Activated effector memory CD4-positive, alpha-beta T cell treated with anti-CD3 and anti-CD28 coated beads, Interleukin-2, amount 50 U/mL, for 16 hours (primary cell): ENCODE results near the gene PCDHA7.
A peak's percentile ranks its signal among the peaks of the same experiment; 100 is the strongest.
"Not testable (repeated sequence)": the region's sequence is repeated elsewhere in the genome, so short reads cannot be mapped to it uniquely, and the experiment has no call there.

ENCODE experiments used
- DNase-seq: peaks from one replicate; pipeline ENCODE4 v3.0.0-alpha.2; 2020

The PCDHA7 gene, protein sequence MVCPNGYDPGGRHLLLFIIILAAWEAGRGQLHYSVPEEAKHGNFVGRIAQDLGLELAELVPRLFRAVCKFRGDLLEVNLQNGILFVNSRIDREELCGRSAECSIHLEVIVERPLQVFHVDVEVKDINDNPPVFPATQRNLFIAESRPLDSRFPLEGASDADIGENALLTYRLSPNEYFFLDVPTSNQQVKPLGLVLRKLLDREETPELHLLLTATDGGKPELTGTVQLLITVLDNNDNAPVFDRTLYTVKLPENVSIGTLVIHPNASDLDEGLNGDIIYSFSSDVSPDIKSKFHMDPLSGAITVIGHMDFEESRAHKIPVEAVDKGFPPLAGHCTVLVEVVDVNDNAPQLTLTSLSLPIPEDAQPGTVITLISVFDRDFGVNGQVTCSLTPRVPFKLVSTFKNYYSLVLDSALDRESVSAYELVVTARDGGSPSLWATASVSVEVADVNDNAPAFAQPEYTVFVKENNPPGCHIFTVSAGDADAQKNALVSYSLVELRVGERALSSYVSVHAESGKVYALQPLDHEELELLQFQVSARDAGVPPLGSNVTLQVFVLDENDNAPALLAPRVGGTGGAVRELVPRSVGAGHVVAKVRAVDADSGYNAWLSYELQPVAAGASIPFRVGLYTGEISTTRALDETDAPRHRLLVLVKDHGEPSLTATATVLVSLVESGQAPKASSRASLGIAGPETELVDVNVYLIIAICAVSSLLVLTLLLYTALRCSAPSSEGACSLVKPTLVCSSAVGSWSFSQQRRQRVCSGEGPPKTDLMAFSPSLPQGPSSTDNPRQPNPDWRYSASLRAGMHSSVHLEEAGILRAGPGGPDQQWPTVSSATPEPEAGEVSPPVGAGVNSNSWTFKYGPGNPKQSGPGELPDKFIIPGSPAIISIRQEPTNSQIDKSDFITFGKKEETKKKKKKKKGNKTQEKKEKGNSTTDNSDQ

GRCh38 chr5:140833993-140834392 lies at the start of gene PCDHA7:
PCDHA7 (plus strand) TSS chr5:140834269; CDS start chr5:140834384, 115 bp downstream.
- DNase-seq = no peak

DNA sequence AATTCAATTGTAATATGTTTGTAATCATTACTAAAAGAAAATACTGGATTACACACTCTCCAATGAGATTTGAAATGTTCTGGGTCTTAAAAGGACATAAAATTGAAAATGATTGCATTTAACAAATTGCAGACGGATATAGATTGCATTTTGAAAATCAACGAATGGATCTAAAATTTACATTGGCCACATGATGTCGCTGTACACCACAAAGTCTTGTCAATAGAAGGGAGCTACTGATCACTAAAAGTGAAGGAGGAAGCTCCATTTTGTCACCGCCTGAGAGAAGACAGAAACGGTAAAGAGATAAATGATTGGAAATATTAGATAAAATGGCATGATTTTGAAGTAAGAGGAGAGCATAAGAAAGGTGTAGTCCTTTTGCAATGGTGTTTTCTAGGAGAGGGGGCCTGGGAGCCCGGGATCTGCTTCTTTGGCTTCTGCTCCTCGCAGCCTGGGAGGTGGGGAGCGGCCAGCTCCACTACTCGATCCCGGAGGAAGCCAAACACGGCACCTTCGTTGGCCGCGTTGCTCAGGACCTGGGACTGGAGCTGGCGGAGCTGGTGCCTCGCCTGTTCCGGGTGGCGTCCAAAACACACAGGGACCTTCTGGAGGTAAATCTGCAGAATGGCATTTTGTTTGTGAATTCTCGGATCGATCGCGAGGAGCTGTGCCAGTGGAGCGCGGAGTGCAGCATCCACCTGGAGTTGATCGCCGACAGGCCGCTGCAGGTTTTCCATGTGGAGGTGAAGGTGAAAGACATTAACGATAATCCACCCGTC lies 48.0 kb upstream of the PCDHA7 start, which contains the start of gene PCDHA1:
TSS of gene PCDHA1 (plus strand) at position 236 of the 782 bp plus-strand sequence.
- DNase-seq = no peak

GRCh38 chr5:140787422-140787821 lies 46.6 kb upstream of the PCDHA7 start:
- not testable (repeated sequence) for DNase-seq

DNA sequence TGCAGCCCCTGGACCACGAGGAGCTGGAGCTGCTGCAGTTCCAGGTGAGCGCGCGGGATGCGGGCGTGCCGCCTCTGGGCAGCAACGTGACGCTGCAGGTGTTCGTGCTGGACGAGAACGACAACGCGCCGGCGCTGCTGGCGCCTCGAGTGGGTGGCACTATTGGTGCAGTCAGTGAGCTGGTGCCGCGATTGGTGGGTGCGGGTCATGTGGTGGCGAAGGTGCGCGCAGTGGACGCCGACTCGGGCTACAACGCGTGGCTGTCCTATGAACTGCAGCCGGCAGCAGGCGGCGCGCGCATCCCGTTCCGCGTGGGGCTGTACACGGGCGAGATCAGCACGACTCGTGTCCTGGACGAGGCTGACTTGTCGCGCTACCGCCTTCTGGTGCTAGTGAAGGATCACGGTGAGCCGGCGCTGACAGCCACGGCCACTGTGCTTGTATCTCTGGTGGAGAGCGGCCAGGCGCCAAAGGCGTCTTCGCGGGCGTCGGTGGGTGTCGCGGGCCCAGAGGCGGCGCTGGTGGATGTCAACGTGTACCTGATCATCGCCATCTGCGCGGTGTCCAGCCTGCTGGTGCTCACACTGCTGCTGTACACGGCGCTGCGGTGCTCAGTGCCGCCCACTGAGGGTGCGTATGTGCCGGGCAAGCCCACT lies 46.1 kb upstream of the PCDHA7 start:
- not testable (repeated sequence) for DNase-seq

DNA sequence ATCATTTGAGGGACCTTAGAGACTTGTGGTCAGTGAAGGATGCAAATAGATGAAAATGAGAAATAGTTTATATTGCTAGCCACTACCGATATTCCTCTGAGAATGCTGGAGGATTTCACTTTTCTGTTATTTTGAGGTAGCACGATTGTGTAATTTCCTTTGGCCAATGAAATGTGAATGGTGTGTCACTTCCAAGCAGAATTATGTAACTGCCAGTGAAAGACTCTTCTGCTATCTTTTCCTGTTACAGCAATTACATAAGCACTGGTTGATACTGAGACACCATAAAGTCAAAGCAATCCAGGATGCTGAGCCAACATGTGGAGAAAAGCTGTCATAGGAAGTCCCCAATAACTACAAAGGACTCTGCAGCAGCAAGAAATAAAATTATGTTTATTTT lies 43.0 kb upstream of the PCDHA7 start:
- DNase-seq = no peak

- DNase-seq = no peak
Observed at GRCh38 chr5:140794595-140795258, 39.3 kb upstream of the PCDHA7 start, which contains the start of gene PCDHA2. PCDHA2 (plus strand) TSS chr5:140794852.

DNA sequence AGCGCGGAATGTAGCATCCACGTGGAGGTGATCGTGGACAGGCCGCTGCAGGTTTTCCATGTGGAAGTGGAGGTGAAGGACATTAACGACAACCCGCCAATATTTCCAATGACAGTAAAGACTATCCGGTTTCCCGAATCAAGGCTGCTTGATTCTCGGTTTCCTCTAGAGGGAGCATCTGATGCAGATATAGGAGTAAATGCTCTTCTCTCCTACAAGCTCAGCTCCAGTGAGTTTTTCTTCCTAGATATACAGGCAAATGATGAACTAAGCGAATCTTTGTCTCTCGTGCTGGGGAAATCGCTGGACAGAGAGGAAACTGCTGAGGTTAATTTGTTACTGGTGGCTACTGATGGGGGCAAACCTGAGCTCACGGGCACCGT lies 38.8 kb upstream of the PCDHA7 start:
- DNase-seq = no peak

DNA sequence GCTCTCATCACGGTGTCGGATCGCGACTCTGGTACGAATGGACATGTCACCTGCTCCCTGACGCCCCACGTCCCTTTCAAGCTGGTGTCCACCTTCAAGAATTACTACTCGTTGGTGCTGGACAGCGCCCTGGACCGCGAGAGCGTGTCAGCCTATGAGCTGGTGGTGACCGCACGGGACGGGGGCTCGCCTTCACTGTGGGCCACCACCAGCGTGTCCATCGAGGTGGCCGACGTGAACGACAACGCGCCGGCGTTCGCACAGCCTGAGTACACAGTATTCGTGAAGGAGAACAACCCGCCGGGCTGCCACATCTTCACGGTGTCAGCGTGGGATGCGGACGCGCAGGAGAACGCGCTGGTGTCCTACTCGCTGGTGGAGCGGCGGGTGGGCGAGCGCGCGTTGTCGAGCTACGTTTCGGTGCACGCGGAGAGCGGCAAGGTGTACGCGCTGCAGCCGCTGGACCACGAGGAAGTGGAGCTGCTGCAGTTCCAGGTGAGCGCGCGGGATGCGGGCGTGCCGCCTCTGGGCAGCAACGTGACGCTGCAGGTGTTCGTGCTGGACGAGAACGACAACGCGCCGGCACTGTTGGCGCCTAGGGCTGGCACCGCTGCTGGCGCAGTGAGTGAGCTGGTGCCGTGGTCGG lies 37.9 kb upstream of the PCDHA7 start:
- peak; percentile 56 for DNase-seq

DNA sequence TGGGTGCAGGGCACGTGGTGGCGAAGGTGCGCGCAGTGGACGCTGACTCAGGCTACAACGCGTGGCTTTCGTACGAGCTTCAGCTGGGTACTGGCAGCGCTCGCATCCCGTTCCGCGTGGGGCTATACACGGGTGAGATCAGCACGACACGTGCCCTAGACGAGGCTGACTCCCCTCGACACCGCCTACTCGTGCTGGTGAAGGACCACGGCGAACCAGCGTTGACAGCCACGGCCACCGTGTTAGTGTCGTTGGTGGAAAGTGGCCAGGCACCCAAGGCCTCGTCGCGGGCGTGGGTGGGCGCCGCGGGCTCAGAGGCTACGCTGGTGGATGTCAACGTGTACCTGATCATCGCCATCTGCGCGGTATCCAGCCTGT lies 37.4 kb upstream of the PCDHA7 start:
- DNase-seq = no peak

GRCh38 chr5:140800816-140801493 lies 33.1 kb upstream of the PCDHA7 start, which contains the start of gene PCDHA3:
PCDHA3 (plus strand) TSS chr5:140801057.
- DNase-seq = no peak

DNA sequence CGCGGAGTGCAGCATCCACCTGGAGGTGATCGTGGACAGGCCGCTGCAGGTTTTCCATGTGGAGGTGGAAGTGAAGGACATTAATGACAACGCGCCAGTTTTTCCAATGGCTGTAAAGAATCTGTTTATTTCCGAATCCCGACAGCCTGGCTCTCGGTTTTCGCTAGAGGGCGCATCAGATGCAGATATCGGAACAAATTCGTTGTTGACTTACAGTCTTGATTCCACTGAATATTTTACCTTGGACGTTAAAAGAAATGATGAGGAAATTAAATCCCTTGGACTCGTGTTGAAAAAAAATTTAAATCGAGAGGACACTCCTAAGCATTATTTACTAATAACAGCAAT lies 32.6 kb upstream of the PCDHA7 start:
- no peak for DNase-seq

- not testable (repeated sequence) for DNase-seq
Observed at GRCh38 chr5:140802381-140802780, 31.7 kb upstream of the PCDHA7 start.

DNA sequence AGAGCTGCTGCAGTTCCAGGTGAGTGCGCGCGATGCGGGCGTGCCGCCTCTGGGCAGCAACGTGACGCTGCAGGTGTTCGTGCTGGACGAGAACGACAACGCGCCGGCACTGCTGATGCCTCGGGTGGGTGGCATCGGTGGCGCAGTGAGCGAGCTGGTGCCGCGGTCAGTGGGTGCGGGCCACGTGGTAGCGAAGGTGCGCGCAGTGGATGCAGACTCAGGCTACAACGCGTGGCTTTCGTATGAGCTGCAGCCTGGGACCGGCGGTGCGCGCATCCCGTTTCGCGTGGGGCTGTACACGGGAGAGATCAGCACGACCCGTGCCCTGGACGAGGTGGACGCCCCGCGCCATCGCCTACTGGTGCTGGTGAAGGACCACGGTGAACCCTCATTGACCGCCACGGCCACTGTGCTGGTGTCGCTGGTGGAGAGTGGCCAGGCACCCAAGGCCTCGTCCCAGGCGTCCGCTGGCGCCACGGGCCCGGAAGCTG lies 31.2 kb upstream of the PCDHA7 start:
- no peak for DNase-seq

DNA sequence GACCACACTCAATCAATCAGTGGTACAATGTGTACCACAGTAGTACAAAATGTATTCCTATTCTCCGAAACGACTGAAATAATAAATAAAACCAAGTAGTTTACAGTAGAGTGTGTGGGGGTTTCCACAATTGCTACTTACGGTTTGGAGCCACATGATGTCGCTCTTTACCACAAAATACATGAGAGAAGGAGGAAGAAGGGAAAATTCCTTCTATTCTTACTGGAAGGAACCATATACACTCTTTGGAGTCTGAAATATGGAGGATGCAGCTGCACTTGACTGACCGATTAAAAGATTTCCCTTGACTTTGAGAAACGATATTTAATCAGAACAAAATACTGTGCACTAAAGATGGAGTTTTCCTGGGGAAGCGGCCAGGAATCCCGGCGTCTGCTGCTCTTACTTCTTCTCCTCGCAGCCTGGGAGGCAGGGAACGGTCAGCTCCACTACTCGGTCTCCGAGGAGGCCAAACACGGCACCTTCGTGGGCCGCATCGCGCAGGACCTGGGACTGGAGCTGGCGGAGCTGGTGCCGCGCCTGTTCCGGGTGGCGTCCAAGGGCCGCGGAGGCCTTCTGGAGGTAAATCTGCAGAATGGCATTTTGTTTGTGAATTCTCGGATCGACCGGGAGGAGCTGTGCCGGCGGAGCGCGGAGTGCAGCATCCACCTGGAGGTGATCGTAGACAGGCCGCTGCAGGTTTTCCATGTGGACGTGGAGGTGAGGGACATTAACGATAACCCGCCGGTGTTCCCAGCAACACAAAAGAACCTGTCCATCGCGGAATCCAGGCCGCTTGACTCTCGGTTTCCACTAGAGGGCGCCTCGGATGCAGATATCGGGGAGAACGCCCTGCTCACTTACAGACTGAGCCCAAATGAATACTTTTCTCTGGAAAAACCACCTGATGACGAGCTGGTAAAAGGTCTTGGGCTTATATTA lies 27.0 kb upstream of the PCDHA7 start, which contains the start of gene PCDHA4:
TSS of gene PCDHA4 (plus strand) at position 235 of the 942 bp plus-strand sequence.
- DNase-seq = no peak

DNA sequence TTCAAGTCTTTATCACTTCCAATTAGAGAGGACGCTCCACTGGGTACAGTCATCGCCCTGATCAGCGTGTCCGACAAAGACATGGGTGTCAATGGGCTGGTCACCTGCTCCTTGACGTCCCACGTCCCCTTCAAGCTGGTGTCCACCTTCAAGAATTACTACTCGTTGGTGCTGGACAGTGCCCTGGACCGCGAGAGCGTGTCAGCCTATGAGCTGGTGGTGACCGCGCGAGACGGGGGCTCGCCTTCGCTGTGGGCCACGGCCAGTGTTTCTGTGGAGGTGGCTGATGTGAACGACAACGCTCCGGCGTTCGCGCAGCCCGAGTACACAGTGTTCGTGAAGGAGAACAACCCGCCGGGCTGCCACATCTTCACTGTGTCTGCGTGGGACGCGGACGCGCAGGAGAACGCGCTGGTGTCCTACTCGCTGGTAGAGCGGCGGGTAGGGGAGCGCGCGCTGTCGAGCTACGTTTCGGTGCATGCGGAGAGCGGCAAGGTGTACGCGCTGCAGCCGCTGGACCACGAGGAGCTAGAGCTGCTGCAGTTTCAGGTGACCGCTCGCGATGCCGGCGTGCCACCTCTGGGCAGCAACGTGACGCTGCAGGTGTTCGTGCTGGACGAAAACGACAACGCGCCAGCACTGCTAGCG lies 25.7 kb upstream of the PCDHA7 start:
- not testable (repeated sequence) for DNase-seq

GRCh38 chr5:140808889-140809291 lies 25.2 kb upstream of the PCDHA7 start:
- DNase-seq = no peak

DNA sequence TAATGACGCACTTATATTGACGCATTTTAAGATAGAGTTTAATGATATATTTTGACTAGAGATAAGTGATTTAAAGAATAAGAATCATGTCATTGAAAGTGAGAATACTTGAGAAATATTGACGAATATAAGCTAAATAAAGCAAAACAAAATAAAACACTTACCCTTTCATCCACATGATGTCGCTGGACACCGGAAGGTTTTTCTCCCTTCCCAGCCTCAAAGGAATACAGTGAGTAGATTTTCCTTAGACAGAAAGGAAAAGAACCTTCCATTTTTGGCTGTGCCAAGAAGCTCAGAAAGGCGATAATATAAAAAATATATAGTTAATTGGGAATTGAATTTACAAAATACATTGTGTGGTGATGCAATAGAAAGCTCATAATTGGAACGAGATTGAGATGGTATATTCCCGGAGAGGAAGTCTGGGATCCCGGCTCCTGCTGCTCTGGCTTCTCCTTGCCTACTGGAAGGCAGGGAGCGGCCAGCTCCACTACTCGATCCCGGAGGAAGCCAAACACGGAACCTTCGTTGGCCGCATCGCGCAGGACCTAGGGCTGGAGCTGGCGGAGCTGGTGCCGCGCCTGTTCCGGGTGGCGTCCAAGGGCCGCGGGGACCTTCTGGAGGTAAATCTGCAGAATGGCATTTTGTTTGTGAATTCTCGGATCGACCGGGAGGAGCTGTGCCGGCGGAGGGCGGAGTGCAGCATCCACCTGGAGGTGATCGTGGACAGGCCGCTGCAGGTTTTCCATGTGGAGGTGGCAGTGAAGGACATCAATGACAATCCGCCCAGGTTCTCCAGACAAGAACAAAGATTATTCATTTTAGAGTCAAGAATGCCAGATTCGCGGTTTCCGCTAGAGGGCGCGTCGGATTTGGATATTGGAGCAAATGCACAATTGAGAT lies 12.4 kb upstream of the PCDHA7 start, which contains the start of gene PCDHA5:
TSS of gene PCDHA5 (plus strand) at position 239 of the 906 bp plus-strand sequence.
- no peak for DNase-seq
